ENCODE measurements around the gene CREBRF.

GRCh38 chr5:173028811-173029327 is 27.3 kb upstream of the CREBRF start:
- no peak for TF ChIP-seq GATA3 (IDR thresholded peaks at IDR 0.05; ENCODE audit: low read depth, low read length)
- no peak for TF ChIP-seq GATA2 (IDR thresholded peaks at IDR 0.05; ENCODE audit: low read depth, low read length)
